ENCODE results near the gene SYT1.
"Not testable (repeated sequence)": the region's sequence is repeated elsewhere in the genome, so short reads cannot be mapped to it uniquely, and the experiment has no call there.

SYT1 gene

GRCh38 chr12:79415321-79415720 lies 550.7 kb downstream of the SYT1 start:
- DNase-seq = no peak

- DNase-seq = no peak
These were observed 551.3 kb downstream of the SYT1 start for GRCh38 chr12:79415746-79416435.

GRCh38 chr12:79420146-79420618 lies 555.6 kb downstream of the SYT1 start:
- DNase-seq = no peak

- DNase-seq = no peak
These were observed 556.7 kb downstream of the SYT1 start for GRCh38 chr12:79421236-79421740.

- no peak for DNase-seq
These were observed 557.7 kb downstream of the SYT1 start for GRCh38 chr12:79422060-79422812.

GRCh38 chr12:79423560-79423959 lies 559.0 kb downstream of the SYT1 start:
- no peak for DNase-seq

GRCh38 chr12:79424109-79424721 lies 559.6 kb downstream of the SYT1 start:
- no peak for DNase-seq

- DNase-seq = no peak
These were observed 561.5 kb downstream of the SYT1 start for GRCh38 chr12:79426121-79426520.

- not testable (repeated sequence) for DNase-seq
These were observed 562.2 kb downstream of the SYT1 start for GRCh38 chr12:79426744-79427143.

- DNase-seq = no peak
These were observed 569.0 kb downstream of the SYT1 start for GRCh38 chr12:79433465-79434072.

- DNase-seq = no peak
These were observed 570.0 kb downstream of the SYT1 start for GRCh38 chr12:79434561-79434960.

- no peak for DNase-seq
These were observed 571.2 kb downstream of the SYT1 start for GRCh38 chr12:79435742-79436141.

GRCh38 chr12:79438480-79439174 lies 574.1 kb downstream of the SYT1 start:
- no peak for DNase-seq

GRCh38 chr12:79439175-79439825 lies 574.7 kb downstream of the SYT1 start:
- DNase-seq = no peak

- DNase-seq = no peak
These were observed 577.0 kb downstream of the SYT1 start for GRCh38 chr12:79441534-79441933.

- DNase-seq = no peak
These were observed 577.8 kb downstream of the SYT1 start for GRCh38 chr12:79442396-79442795.

- no peak for DNase-seq
These were observed 579.5 kb downstream of the SYT1 start for GRCh38 chr12:79444089-79444488.

GRCh38 chr12:79448816-79449215 lies 584.2 kb downstream of the SYT1 start:
- DNase-seq = no peak

GRCh38 chr12:79451365-79451764 lies 586.8 kb downstream of the SYT1 start:
- DNase-seq = no peak

- DNase-seq = no peak
These were observed 587.4 kb downstream of the SYT1 start for GRCh38 chr12:79451978-79452377.

GRCh38 chr12:79452906-79453305 lies 588.3 kb downstream of the SYT1 start:
- DNase-seq = no peak

GRCh38 chr12:79453820-79454219 lies 589.2 kb downstream of the SYT1 start:
- DNase-seq = no peak
